Gastroesophageal sphincter (tissue), 4 donors: Measurements from ENCODE around the gene SLC26A8. TPM values are rescaled to one million over a fixed set of nuclear protein-coding genes. Genes with fewer than 3 reads are reported as not detected.
"Not testable (repeated sequence)": the region's sequence is repeated elsewhere in the genome, so short reads cannot be mapped to it uniquely, and the experiment has no call there.

ENCODE experiments used
- ATAC-seq: fragments of 150-250 bp; one replicate; pipeline ENCODE4 v1.9.1; 2016; ENCODE audit warnings: mild to moderate bottlenecking, moderate library complexity
- H3K27ac ChIP-seq, 4 donors: fragments of 200-600 bp; sonication (generic) in 3 of 4; 1 replicate in 3 of 4; 2 replicates in 1 of 4; pipeline ENCODE4 v1.5.1; 2016 to 2019
- H3K27me3 ChIP-seq: fragments of 200-600 bp; sonication (generic); one replicate; pipeline ENCODE4 v1.5.1; 2019
- H3K36me3 ChIP-seq, 2 donors: fragments of 200-600 bp; sonication (generic); one replicate each; pipeline ENCODE4 v1.5.1; 2019; ENCODE audit warnings: control low read depth in 1 of 2
- H3K4me1 ChIP-seq, 3 donors: fragments of 200-600 bp; sonication (generic); 1 replicate in 2 of 3; 2 replicates in 1 of 3; pipeline ENCODE4 v1.5.1; 2016 to 2019; ENCODE audit warnings: control low read depth in 2 of 3
- H3K4me3 ChIP-seq, 2 donors: fragments of 200-600 bp; sonication (generic); one replicate each; pipeline ENCODE4 v1.5.1; 2019; ENCODE audit warnings: mild to moderate bottlenecking in 1 of 2, moderate library complexity in 1 of 2
- H3K9me3 ChIP-seq, 3 donors: fragments of 200-600 bp; sonication (generic); one replicate each; pipeline ENCODE4 v1.5.1; 2017 to 2019; ENCODE audit warnings: control low read depth in 2 of 3
- CTCF ChIP-seq, 4 experiments: fragments of 200-600 bp in 2 of 4; fragments of 450-650 bp in 2 of 4; sonication (generic) in 1 of 4; IDR thresholded peaks; one replicate each; pipeline ENCODE4 v1.5.1; 2017 to 2019; ENCODE audit warnings: antibody characterized with exemption in 4 of 4, mild to moderate bottlenecking in 2 of 4, moderate library complexity in 2 of 4
- EP300 ChIP-seq: sonication (generic); formaldehyde crosslinking; IDR thresholded peaks from one replicate; pipeline ENCODE4 v1.6.1; 2017; ENCODE audit warnings: antibody characterized with exemption, mild to moderate bottlenecking
- POLR2A ChIP-seq, 2 donors: fragments of 450-650 bp; IDR thresholded peaks; one replicate each; pipeline ENCODE4 v1.6.1; 2017; ENCODE audit warnings: antibody characterized with exemption in 2 of 2, mild to moderate bottlenecking in 2 of 2, moderate library complexity in 1 of 2
- POLR2AphosphoS5 ChIP-seq: sonication (generic); formaldehyde crosslinking; IDR thresholded peaks from one replicate; pipeline ENCODE4 v1.6.1; 2017; ENCODE audit warnings: antibody characterized with exemption
- WGBS, 2 donors: methylation state at CpG; one replicate each; pipeline ENCODE4 v1.1.5; 2018; ENCODE audit warnings: low coverage in 1 of 2; 5-methylcytosine and 5-hydroxymethylcytosine counted together
- total RNA-seq, 4 donors: library from RNA; depleted of rRNA; stranded (reverse); fragments of >200 nt; gene quantifications; one replicate each; pipeline ENCODE4 v1.1.0, GENCODE V29; 2016

Gene SLC26A8
- total RNA-seq, 4 donors from 2014 or later: not detected

DNA sequence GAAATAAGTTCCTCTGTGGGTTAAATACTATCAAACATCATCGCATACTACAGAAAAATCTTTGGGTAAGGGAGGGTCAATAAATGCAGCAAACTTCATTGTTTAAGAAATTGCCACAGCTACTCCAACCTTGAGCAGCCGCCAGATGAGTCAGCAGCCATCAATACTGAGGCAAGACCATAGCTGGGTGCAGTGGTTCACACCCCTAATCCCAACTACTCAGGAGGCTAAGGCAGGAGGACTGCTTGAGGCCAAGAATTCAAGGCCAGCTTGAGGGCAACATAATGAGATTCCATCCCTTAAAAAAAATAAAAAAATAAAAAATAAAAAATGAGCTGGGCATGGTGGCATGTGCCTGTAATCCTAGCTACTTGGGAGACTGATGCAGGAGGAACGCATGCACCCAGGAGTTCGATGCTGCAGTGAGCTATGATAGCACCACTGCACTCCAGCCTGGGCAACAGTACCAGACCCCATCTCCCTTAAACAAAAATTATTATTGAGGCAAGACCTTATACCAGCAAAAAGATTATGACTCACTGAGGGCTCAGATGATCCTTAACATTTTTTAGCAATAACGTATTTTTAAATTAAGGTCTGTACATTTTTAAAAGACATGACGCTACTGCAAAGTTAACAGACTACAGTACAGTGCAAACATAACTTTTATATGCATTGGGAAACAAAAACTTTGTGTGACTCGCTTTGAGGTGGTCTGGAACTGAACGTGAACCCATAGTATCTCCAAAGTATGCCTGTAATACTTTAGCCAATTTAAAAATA, 112.4 kb downstream of the SLC26A8 start:
- Histone ChIP-seq H3K27me3 (no peaks in the 10 kb centered on the region), H3K27ac (no peak overlapping the region), H3K36me3 (peaks cover 0 to 48% of the 10 kb centered on the region in 2 donors), H3K9me3 (peaks cover 0 to 6% (median 0%) of the 10 kb centered on the region in 3 donors), H3K4me1 (no peaks in the 10 kb centered on the region), H3K4me3 (no peak overlapping the region)
- WGBS, 2 donors: 88 to 96% methylated on average over 8 of the region's 8 CpGs
- TF ChIP-seq EP300: no peak
- TF ChIP-seq POLR2A (IDR thresholded peaks at IDR 0.05): no peak
- TF ChIP-seq POLR2AphosphoS5: no peak
- no peak for TF ChIP-seq CTCF (IDR thresholded peaks at IDR 0.05)
- ATAC-seq: no peak

DNA sequence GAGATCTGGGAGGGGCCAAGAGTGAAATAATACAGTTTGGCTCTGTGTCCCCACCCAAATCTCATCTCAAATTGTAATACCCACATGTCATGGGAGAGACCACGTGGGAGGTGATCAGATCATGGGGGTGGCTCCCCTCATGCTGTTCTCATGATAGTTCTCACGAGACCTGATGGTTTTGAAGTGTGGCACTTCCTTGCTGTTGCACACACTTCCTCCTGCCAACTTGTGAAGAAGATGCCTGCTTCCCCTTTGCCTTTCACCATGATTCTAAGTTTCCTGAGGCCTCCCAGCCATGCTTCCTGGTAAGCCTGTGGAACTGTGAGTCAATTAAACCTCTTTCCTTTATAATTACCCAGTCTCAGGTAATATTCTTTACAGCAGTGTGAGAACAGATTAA, 114.9 kb downstream of the SLC26A8 start:
- H3K27me3 ChIP-seq, H3K4me3 ChIP-seq, H3K4me1 ChIP-seq, H3K27ac ChIP-seq, H3K9me3 ChIP-seq, ATAC-seq: not testable (repeated sequence)
- WGBS, 2 donors: 88 to 100% methylated on average over 1 to 2 of the region's 2 CpGs
- H3K36me3 ChIP-seq: peaks cover 0 to 39% of the 10 kb centered on the region in 2 donors

DNA sequence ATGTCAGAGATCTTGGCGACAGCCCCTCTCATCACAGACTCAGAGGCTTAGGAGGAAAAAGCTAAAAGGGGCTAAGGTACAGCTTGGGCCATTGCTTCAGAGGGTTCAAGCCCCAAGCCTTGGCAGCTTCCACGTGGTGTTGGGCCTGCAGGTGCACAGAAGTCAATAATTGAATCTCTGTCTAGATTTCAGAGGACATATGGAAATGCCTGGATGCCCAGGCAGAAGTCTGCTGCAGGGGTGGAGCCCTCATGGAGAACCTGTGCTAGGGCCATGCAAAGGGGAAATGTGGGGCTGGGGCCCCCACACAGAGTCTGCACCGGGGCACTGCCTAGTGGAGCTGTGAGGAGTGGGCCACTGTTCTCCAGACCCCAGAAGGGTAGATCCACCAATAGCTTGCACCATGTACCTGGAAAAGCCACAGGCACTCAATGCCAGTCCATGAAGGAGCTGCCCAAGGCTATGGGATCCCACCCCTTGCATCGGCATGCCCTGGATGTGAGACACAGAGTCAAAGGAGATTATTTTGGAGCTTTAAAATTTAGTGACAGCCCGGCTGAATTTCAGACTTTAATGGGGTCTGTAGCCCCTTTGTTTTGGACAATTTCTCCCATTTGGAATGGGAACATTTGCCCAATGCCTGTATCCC, 115.6 kb downstream of the SLC26A8 start:
- 76 to 100% methylated on average over 1 to 4 of the region's 5 CpGs for WGBS, 2 donors
- H3K36me3 ChIP-seq: peaks cover 0 to 42% of the 10 kb centered on the region in 2 donors
- not testable (repeated sequence) for H3K9me3 ChIP-seq, H3K4me3 ChIP-seq, H3K4me1 ChIP-seq, H3K27ac ChIP-seq, ATAC-seq, H3K27me3 ChIP-seq

- Histone ChIP-seq H3K27ac (no peak overlapping the region), H3K9me3 (peaks cover 0 to 6% (median 0%) of the 10 kb centered on the region in 3 donors), H3K4me1 (no peaks in the 10 kb centered on the region), H3K27me3 (no peaks in the 10 kb centered on the region), H3K36me3 (peaks cover 0 to 42% of the 10 kb centered on the region in 2 donors), H3K4me3 (no peak overlapping the region)
- TF ChIP-seq CTCF (IDR thresholded peaks at IDR 0.05): no peak
- TF ChIP-seq POLR2A (IDR thresholded peaks at IDR 0.05): no peak
- 80 to 97% methylated on average over 2 to 6 of the region's 6 CpGs for WGBS, 2 donors
- ATAC-seq: no peak
These were observed 116.7 kb downstream of the SLC26A8 start for GRCh38 chr6:35907750-35908149.

GRCh38 chr6:35906499-35906846, 118.0 kb downstream of the SLC26A8 start:
- WGBS, 2 donors: 63 to 79% methylated on average over 2 of the region's 2 CpGs
- Histone ChIP-seq H3K4me1 (no peaks in the 10 kb centered on the region), H3K9me3 (peaks cover 0 to 6% (median 0%) of the 10 kb centered on the region in 3 donors), H3K4me3 (no peak overlapping the region), H3K36me3 (peaks cover 0 to 31% of the 10 kb centered on the region in 2 donors), H3K27ac (no peak overlapping the region), H3K27me3 (no peaks in the 10 kb centered on the region)
- no peak for ATAC-seq
- TF ChIP-seq EP300: no peak
- TF ChIP-seq POLR2A (IDR thresholded peaks at IDR 0.05): no peak
- TF ChIP-seq POLR2AphosphoS5: no peak
- TF ChIP-seq CTCF (IDR thresholded peaks at IDR 0.05): no peak
